HepG2 (cell line): Measurements from ENCODE around the gene PPP1R7. TPM values are rescaled to one million over a fixed set of nuclear protein-coding genes. Genes with fewer than 3 reads are reported as not detected.

Source experiments
- ATAC-seq: fragments of 200-7000 bp; cut with Tn5 transposase; 3 replicates; pipeline ENCODE4 v1.9.1; 2020; ENCODE audit warnings: mild to moderate bottlenecking, moderate library complexity
- BruUV-seq: library from RNA; stranded (reverse); fragments of 400-500 nt; replicated peaks from 2 replicates; lab custom pipeline; 2021; lab: Mats Ljungman, UMichigan
- CTCF ChIA-PET: fragments of 300-600 bp; formaldehyde crosslinking; extraction: SDS; loops from one replicate; lab custom pipeline; 2021; ENCODE audit warnings: low total read pairs, inconsistent platforms, low intra/inter-chr PET ratio; lab: Yijun Ruan, JAX
- POLR2A ChIA-PET: fragments of 350-600 bp; sonication (Branson Sonifier 250); formaldehyde crosslinking; loops from one replicate; lab custom pipeline; 2020; ENCODE audit warnings: antibody characterized with exemption, inconsistent platforms; lab: Yijun Ruan, JAX
- DNase-seq: peaks from one replicate; pipeline ENCODE4 v3.0.0-alpha.2; 2015; ENCODE audit warnings: low spot score
- FAIRE-seq: peaks from 3 replicates; lab custom pipeline; 2011; peaks lifted over from hg19 to GRCh38; lab: Jason Lieb, UNC
- H2AFZ ChIP-seq: one replicate; pipeline ENCODE4 v1.6.1; 2011; ENCODE audit warnings: low read length, inconsistent platforms
- H3K27ac ChIP-seq: fragments of 300-600 bp; 3 replicates; pipeline ENCODE4 v1.8.0; 2011; ENCODE audit warnings: mixed run types, mild to moderate bottlenecking, mixed read lengths, low read length, inconsistent platforms; ENCODE audit not compliant: insufficient read depth; ENCODE audit errors: extremely low read length
- H3K27me3 ChIP-seq, 2 experiments: fragments of 200-600 bp in 1 of 2; 2 replicates in 1 of 2; 3 replicates in 1 of 2; pipeline versions ENCODE4 v1.6.0 to v1.8.0; 2011; ENCODE audit warnings: low read length in 2 of 2, mild to moderate bottlenecking in 2 of 2, moderate library complexity in 2 of 2, inconsistent platforms in 1 of 2; ENCODE audit not compliant: insufficient read depth in 2 of 2, control insufficient read depth in 1 of 2
- H3K36me3 ChIP-seq, 2 experiments: fragments of 200-600 bp in 1 of 2; replicated peaks in 1 of 2; 2 replicates in 1 of 2; 3 replicates in 1 of 2; pipeline versions ENCODE4 v1.5.1 to v1.8.0; 2011; ENCODE audit warnings: low read length in 2 of 2, inconsistent platforms in 1 of 2; ENCODE audit not compliant: insufficient read depth in 2 of 2, control insufficient read depth in 1 of 2
- H3K4me1 ChIP-seq: 2 replicates; pipeline ENCODE4 v1.5.1; 2012; ENCODE audit warnings: low read length, inconsistent platforms; ENCODE audit not compliant: insufficient read depth
- H3K4me2 ChIP-seq: 2 replicates; pipeline ENCODE4 v1.6.0; 2011; ENCODE audit warnings: low read depth, low read length, inconsistent platforms
- H3K4me3 ChIP-seq, 3 experiments: fragments of 200-600 bp in 1 of 3; sonication (generic), shearing (Covaris generic) in 1 of 3; replicated peaks in 1 of 3; 2 replicates each; pipeline ENCODE4 v1.5.1; 2011 to 2016; ENCODE audit warnings: low read length in 3 of 3, inconsistent platforms in 2 of 3, low read depth in 2 of 3, mild to moderate bottlenecking in 2 of 3, control low read depth in 1 of 3, mixed read lengths in 1 of 3; ENCODE audit not compliant: insufficient read depth in 1 of 3
- H3K79me2 ChIP-seq: one replicate; pipeline ENCODE4 v1.6.1; 2011; ENCODE audit warnings: low read length, inconsistent platforms; ENCODE audit not compliant: insufficient read depth
- H3K9ac ChIP-seq: 2 replicates; pipeline ENCODE4 v1.6.0; 2011; ENCODE audit warnings: mild to moderate bottlenecking, low read depth, low read length, inconsistent platforms; ENCODE audit not compliant: insufficient read depth
- H3K9me3 ChIP-seq: 2 replicates; pipeline ENCODE4 v1.5.1; 2012; ENCODE audit warnings: mild to moderate bottlenecking, low read length
- H4K20me1 ChIP-seq: 2 replicates; pipeline ENCODE4 v1.6.0; 2011; ENCODE audit warnings: inconsistent platforms, mild to moderate bottlenecking, low read length, moderate library complexity; ENCODE audit not compliant: insufficient read depth
- ASH2L ChIP-seq: fragments of 300-600, 200-600 bp; sonication (generic); IDR thresholded peaks from 2 replicates; pipeline ENCODE4 v1.7.0; 2017; ENCODE audit warnings: low read depth, mild to moderate bottlenecking, moderate library complexity, mixed read lengths, low read length; ENCODE audit not compliant: insufficient read length
- DDIT3 ChIP-seq: sonication (generic); formaldehyde crosslinking; IDR thresholded peaks from 2 replicates; pipeline ENCODE4 v1.4.0; 2020; ENCODE audit warnings: mild to moderate bottlenecking, missing genetic modification reagents
- EHMT2 ChIP-seq: fragments of 200-600 bp; sonication (generic); IDR thresholded peaks from 2 replicates; pipeline ENCODE4 v1.7.0; 2017; ENCODE audit warnings: antibody characterized with exemption, low read depth, low read length, borderline replicate concordance
- GPBP1L1 ChIP-seq: sonication (generic); formaldehyde crosslinking; IDR thresholded peaks from 2 replicates; pipeline ENCODE4 v1.5.0; 2020; ENCODE audit warnings: mild to moderate bottlenecking, missing genetic modification reagents
- HNRNPLL ChIP-seq: fragments of 200-400 bp; formaldehyde crosslinking; IDR thresholded peaks from 2 replicates; pipeline ENCODE4 v1.6.1; 2017; ENCODE audit warnings: mild to moderate bottlenecking, low read depth, low read length; ENCODE audit not compliant: poor library complexity, severe bottlenecking
- MYC ChIP-seq: sonication (generic); formaldehyde crosslinking; IDR thresholded peaks from 2 replicates; pipeline ENCODE4 v1.9.0; 2021; ENCODE audit warnings: missing genetic modification reagents, borderline replicate concordance
- PHF8 ChIP-seq: sonication (generic); formaldehyde crosslinking; IDR thresholded peaks from 2 replicates; pipeline ENCODE4 v1.5.0; 2020; ENCODE audit warnings: missing genetic modification reagents
- REPIN1 ChIP-seq: sonication (generic); formaldehyde crosslinking; IDR thresholded peaks from 2 replicates; pipeline ENCODE4 v1.8.0; 2022; ENCODE audit warnings: missing genetic modification reagents, low read depth, mild to moderate bottlenecking, borderline replicate concordance
- REST ChIP-seq, 2 experiments: IDR thresholded peaks; 2 replicates each; pipeline ENCODE4 v1.6.1; 2011 to 2012; ENCODE audit warnings: low read length in 2 of 2, borderline replicate concordance in 1 of 2, low read depth in 1 of 2, mild to moderate bottlenecking in 1 of 2, moderate library complexity in 1 of 2
- RXRA ChIP-seq: sonication (generic); formaldehyde crosslinking; IDR thresholded peaks from 2 replicates; pipeline ENCODE4 v1.5.1; 2020; ENCODE audit warnings: missing genetic modification reagents
- TBX3 ChIP-seq: fragments of 450-650 bp; IDR thresholded peaks from 2 replicates; pipeline ENCODE4 v1.6.1; 2017; ENCODE audit warnings: antibody characterized with exemption, mild to moderate bottlenecking, inconsistent platforms, borderline replicate concordance
- ZBTB21 ChIP-seq: sonication (generic); formaldehyde crosslinking; IDR thresholded peaks from 2 replicates; pipeline ENCODE4 v1.4.0; 2020; ENCODE audit warnings: missing genetic modification reagents
- ZNF329 ChIP-seq: sonication (generic); formaldehyde crosslinking; IDR thresholded peaks from 2 replicates; pipeline ENCODE4 v1.9.0; 2021; ENCODE audit warnings: low read depth, mild to moderate bottlenecking, missing genetic modification reagents
- ZNF556 ChIP-seq: sonication (generic); formaldehyde crosslinking; IDR thresholded peaks from 2 replicates; pipeline ENCODE4 v1.4.0; 2020; ENCODE audit warnings: mild to moderate bottlenecking, missing genetic modification reagents, borderline replicate concordance
- ZNF770 ChIP-seq: sonication (generic); formaldehyde crosslinking; IDR thresholded peaks from 2 replicates; pipeline ENCODE4 v1.5.0; 2020; ENCODE audit warnings: mild to moderate bottlenecking, missing genetic modification reagents
- WGBS: methylation state at CpG from one replicate; pipeline ENCODE4 v1.1.6; 2017; ENCODE audit warnings: low lambda C conversion rate; 5-methylcytosine and 5-hydroxymethylcytosine counted together
- in situ Hi-C: cut with HindIII; loops from 2 replicates; pipeline ENCODE4 v1.10.0; 2017; ENCODE audit warnings: low pct_unique_long_range_greater_than_20kb; ENCODE audit not compliant: extremely low pct_ligation_motif_present
- intact Hi-C: fragments of 100-400 bp; cut with micrococcal nuclease; formaldehyde crosslinking; loops from one replicate; pipeline ENCODE4 v1.10.0; 2022; ENCODE audit not compliant: unreplicated experiment
- polyA plus RNA-seq, 8 experiments: library from polyadenylated mRNA; depleted of rRNA in 3 of 8; stranded (reverse) in 7 of 8; unstranded in 1 of 8; fragments of >200 nt; fragmentation: Illumina TruSeq in 4 of 8; extraction: Trizol in 4 of 8; gene quantifications; 2 replicates each; pipeline versions ENCODE4 v1.2.1 to v1.2.3, GENCODE V29; 2011 to 2016; ENCODE audit warnings: low read depth in 4 of 8, missing spikeins in 1 of 8, mixed read lengths in 1 of 8; ENCODE audit not compliant: insufficient read depth in 1 of 8
- total RNA-seq, 5 experiments: library from RNA; depleted of rRNA; stranded (reverse); fragments of >200 nt; fragmentation: Illumina TruSeq; extraction: Trizol; gene quantifications; 2 replicates each; pipeline ENCODE4 v1.2.3, GENCODE V29; 2016; ENCODE audit warnings: low read depth in 1 of 5

The PPP1R7 gene
- total and polyA plus RNA-seq, 2 of the 13 experiments (the other 11 are each of a cell fraction or from before 2014, with no cell fraction given) = 33.3 to 67.9 TPM

- WGBS = 32% methylated on average over 8 of the region's 24 CpGs
- peak; percentile 34 for ATAC-seq
- no peak overlapping the region for H3K27ac ChIP-seq
- H3K36me3 ChIP-seq = no peaks in the 10 kb centered on the region
- ChIA-PET POLR2A (interaction anchor here (1.3 kb wide), 1 partner anchor 15 kb away, joined by 6 read pairs; no protein-coding TSS in a partner anchor), CTCF (no interaction called here)
- in situ Hi-C loops (loop anchor here (25.0 kb wide), 1 partner anchor 639 kb away; the partner anchor contains the start of genes ANKMY1, DUSP28 and RNPEPL1), intact Hi-C loops (no loop called here)
- no peak for FAIRE-seq
- no peak overlapping the region for H2AFZ ChIP-seq
- peaks cover 17 to 58% of the 10 kb centered on the region in 2 experiments for H3K27me3 ChIP-seq
- DNase-seq = no peak
- no peaks in the 10 kb centered on the region for H4K20me1 ChIP-seq
- H3K9ac ChIP-seq = no peak overlapping the region
- no peaks in the 10 kb centered on the region for H3K79me2 ChIP-seq
- H3K4me2 ChIP-seq = peak overlapping the region; percentile 39
- H3K4me1 ChIP-seq = peaks cover 13% of the 10 kb centered on the region
- no TSS peak for BruUV-seq
- peak overlapping the region in 1 of 3 experiments; percentile 18; a peak in 1 of 6 replicates for H3K4me3 ChIP-seq
- H3K9me3 ChIP-seq = no peaks in the 10 kb centered on the region
- TF ChIP-seq RXRA (CRISPR knock-in tag) (0 out of 2 replicates have a peak, but pooled peaks have one; percentile 16), REST (IDR thresholded peaks at IDR 0.05; ENCODE audit: borderline replicate concordance in 1 of 2, low read depth in 1 of 2, low read length in 2 of 2) (no peak), MYC (CRISPR knock-in tag) (no peak), REPIN1 (CRISPR knock-in tag) (no peak), ASH2L (no peak), ZNF770 (peak; percentile 43; the same call in 1 of the 2 replicates), TBX3 (no peak), ZNF556 (no peak), DDIT3 (CRISPR knock-in tag) (no peak), ZBTB21 (CRISPR knock-in tag) (no peak), HNRNPLL (peak; percentile 12), ZNF329 (CRISPR knock-in tag) (no peak), PHF8 (peak; percentile 28; the same call in 1 of the 2 replicates), EHMT2 (no peak), GPBP1L1 (no peak)
Measured at GRCh38 chr2:241201445-241202267, 51.4 kb downstream of the PPP1R7 start.
